Endothelial cell of umbilical vein (primary cell): ENCODE data around the gene FAM83C. TPM values are rescaled to one million over a fixed set of nuclear protein-coding genes. Genes with fewer than 3 reads are reported as not detected.

ENCODE experiments used
- BruUV-seq: library from RNA; stranded (reverse); fragments of 400-500 nt; replicated peaks from 2 replicates; lab custom pipeline; 2021; lab: Mats Ljungman, UMichigan
- CTCF ChIA-PET: fragments of 300-600, 350-600 bp; sonication (Branson Sonifier 250); formaldehyde crosslinking; loops from one replicate; lab custom pipeline; 2021; ENCODE audit warnings: antibody characterized with exemption, inconsistent platforms; lab: Charles Lee
- POLR2A ChIA-PET: fragments of 300-600, 350-600 bp; sonication (Branson Sonifier 250); formaldehyde crosslinking; loops from one replicate; lab custom pipeline; 2021; ENCODE audit warnings: antibody characterized with exemption, inconsistent platforms; lab: Charles Lee
- DNase-seq: peaks from one replicate; pipeline ENCODE4 v3.0.0-alpha.2; 2011; ENCODE audit warnings: low read depth, low spot score
- FAIRE-seq: peaks from 2 replicates; lab custom pipeline; 2011; peaks lifted over from hg19 to GRCh38; lab: Jason Lieb, UNC
- H2AFZ ChIP-seq: 2 replicates; pipeline ENCODE4 v1.6.0; 2012; ENCODE audit warnings: low read depth, low read length, control low read depth, inconsistent platforms
- H3K27ac ChIP-seq: 2 replicates; pipeline ENCODE4 v1.5.1; 2011; ENCODE audit warnings: low read depth, mild to moderate bottlenecking, control low read depth, low read length, moderate library complexity; ENCODE audit not compliant: insufficient read depth
- H3K27me3 ChIP-seq, 2 experiments: 2 replicates each; pipeline versions ENCODE4 v1.6.0 to v1.6.1; 2011; ENCODE audit warnings: low read length in 2 of 2, mixed read lengths in 1 of 2; ENCODE audit not compliant: control insufficient read depth in 2 of 2, insufficient read depth in 2 of 2
- H3K36me3 ChIP-seq, 2 experiments: 2 replicates in 1 of 2; 3 replicates in 1 of 2; pipeline ENCODE4 v1.5.1; 2011; ENCODE audit warnings: low read length in 2 of 2, mild to moderate bottlenecking in 1 of 2, moderate library complexity in 1 of 2; ENCODE audit not compliant: control insufficient read depth in 2 of 2, insufficient read depth in 2 of 2; ENCODE audit errors: extremely low read depth in 1 of 2
- H3K4me1 ChIP-seq: 3 replicates; pipeline ENCODE4 v1.5.1; 2011; ENCODE audit warnings: mild to moderate bottlenecking, low read length; ENCODE audit not compliant: control insufficient read depth, insufficient read depth; ENCODE audit errors: extremely low read depth
- H3K4me2 ChIP-seq: 2 replicates; pipeline ENCODE4 v1.6.1; 2011; ENCODE audit warnings: low read length, control low read depth, mixed read lengths; ENCODE audit not compliant: insufficient read depth
- H3K4me3 ChIP-seq, 3 experiments: fragments of 200-600 bp in 1 of 3; sonication (generic), shearing (Covaris generic) in 1 of 3; replicated peaks in 1 of 3; 2 replicates each; pipeline ENCODE4 v1.5.1; 2011 to 2016; ENCODE audit warnings: control low read depth in 3 of 3, low read length in 3 of 3, mild to moderate bottlenecking in 2 of 3, inconsistent platforms in 1 of 3, low read depth in 1 of 3, moderate library complexity in 1 of 3; ENCODE audit not compliant: insufficient read depth in 1 of 3
- H3K79me2 ChIP-seq: 2 replicates; pipeline ENCODE4 v1.6.0; 2012; ENCODE audit warnings: low read length, inconsistent platforms; ENCODE audit not compliant: control insufficient read depth, insufficient read depth
- H3K9ac ChIP-seq: replicated peaks from 2 replicates; pipeline ENCODE3; 2011; ENCODE audit warnings: low read length, control low read depth; ENCODE audit not compliant: insufficient read depth; ENCODE audit errors: extremely low read depth
- H3K9me1 ChIP-seq: replicated peaks from 3 replicates; pipeline ENCODE4 v1.6.0; 2011; ENCODE audit warnings: mild to moderate bottlenecking, low read length; ENCODE audit not compliant: control insufficient read depth, insufficient read depth; ENCODE audit errors: extremely low read depth
- H3K9me3 ChIP-seq: replicated peaks from 2 replicates; pipeline ENCODE4 v1.5.1; 2012; ENCODE audit warnings: low read length, inconsistent platforms; ENCODE audit not compliant: control insufficient read depth, insufficient read depth
- H4K20me1 ChIP-seq: replicated peaks from 2 replicates; pipeline ENCODE3; 2011; ENCODE audit warnings: mild to moderate bottlenecking, low read length; ENCODE audit not compliant: control insufficient read depth, insufficient read depth; ENCODE audit errors: extremely low read depth
- EZH2 ChIP-seq: IDR thresholded peaks from 2 replicates; pipeline ENCODE4 v1.6.1; 2012; ENCODE audit warnings: borderline replicate concordance, low read depth, mild to moderate bottlenecking, moderate library complexity, low read length, inconsistent platforms; ENCODE audit not compliant: severe bottlenecking
- FOS ChIP-seq: IDR thresholded peaks from 2 replicates; pipeline ENCODE4 v1.6.1; 2011; ENCODE audit warnings: mild to moderate bottlenecking, low read length, moderate library complexity, borderline replicate concordance; ENCODE audit not compliant: insufficient read depth
- GATA2 ChIP-seq: IDR thresholded peaks from 2 replicates; pipeline ENCODE4 v1.7.0; 2011; ENCODE audit warnings: low read depth, mild to moderate bottlenecking, moderate library complexity, mixed read lengths, low read length; ENCODE audit not compliant: insufficient read length, insufficient read depth
- JUN ChIP-seq: IDR thresholded peaks from 2 replicates; pipeline ENCODE4 v1.6.1; 2011; ENCODE audit warnings: borderline replicate concordance, low read depth; ENCODE audit not compliant: insufficient read length, insufficient read depth
- MYC ChIP-seq: IDR thresholded peaks from one replicate; pipeline ENCODE4 v1.6.1; 2011; ENCODE audit warnings: mild to moderate bottlenecking, low read depth, low read length
- POLR2A ChIP-seq: IDR thresholded peaks from 2 replicates; pipeline ENCODE4 v1.6.1; 2012; ENCODE audit warnings: low read depth, mild to moderate bottlenecking, control low read depth, low read length
- POLR2AphosphoS5 ChIP-seq: IDR thresholded peaks from 2 replicates; pipeline ENCODE4 v1.6.1; 2012; ENCODE audit warnings: low read depth, mild to moderate bottlenecking, control low read depth, low read length, moderate library complexity; ENCODE audit not compliant: insufficient read depth
- dilution Hi-C: fragments of 300-500 bp; cut with MboI; formaldehyde crosslinking; loops from one replicate; pipeline ENCODE4 v1.15.0; 2019; ENCODE audit warnings: low sequenced_read_pairs; ENCODE audit not compliant: extremely low pct_ligation_motif_present
- intact Hi-C: fragments of 100-400 bp; cut with micrococcal nuclease; formaldehyde crosslinking; loops from one replicate; pipeline ENCODE4 v1.10.0; 2022
- polyA plus RNA-seq, 4 experiments: library from polyadenylated mRNA; depleted of rRNA in 3 of 4; stranded (reverse) in 3 of 4; unstranded in 1 of 4; fragments of >200 nt; gene quantifications; 2 replicates each; pipeline versions ENCODE4 v1.2.1 to v1.2.3, GENCODE V29; 2011 to 2012; ENCODE audit warnings: missing spikeins in 1 of 4
- total RNA-seq: library from RNA; stranded (reverse); gene quantifications from 2 replicates; pipeline ENCODE4 v1.2.3, GENCODE V29; 2021
- TF ChIP-seq, protein P1 (sequence below), 2 donors: IDR thresholded peaks; 1 replicate in 1 of 2; 2 replicates in 1 of 2; pipeline ENCODE4 v1.5.1; 2011; ENCODE audit warnings: low read length in 2 of 2, mild to moderate bottlenecking in 2 of 2, moderate library complexity in 2 of 2, control low read depth in 1 of 2, inconsistent platforms in 1 of 2, low read depth in 1 of 2; ENCODE audit not compliant: insufficient read depth in 1 of 2; ENCODE audit errors: extremely low read depth in 1 of 2
- TF ChIP-seq, protein P2 (sequence below): IDR thresholded peaks from 2 replicates; pipeline ENCODE4 v1.6.1; 2011; ENCODE audit not compliant: insufficient read depth, insufficient read length

The FAM83C gene
- total and polyA plus RNA-seq, 2 donors (not counting 3 experiments of a cell fraction or from before 2014, with no cell fraction given), result not detected

DNA sequence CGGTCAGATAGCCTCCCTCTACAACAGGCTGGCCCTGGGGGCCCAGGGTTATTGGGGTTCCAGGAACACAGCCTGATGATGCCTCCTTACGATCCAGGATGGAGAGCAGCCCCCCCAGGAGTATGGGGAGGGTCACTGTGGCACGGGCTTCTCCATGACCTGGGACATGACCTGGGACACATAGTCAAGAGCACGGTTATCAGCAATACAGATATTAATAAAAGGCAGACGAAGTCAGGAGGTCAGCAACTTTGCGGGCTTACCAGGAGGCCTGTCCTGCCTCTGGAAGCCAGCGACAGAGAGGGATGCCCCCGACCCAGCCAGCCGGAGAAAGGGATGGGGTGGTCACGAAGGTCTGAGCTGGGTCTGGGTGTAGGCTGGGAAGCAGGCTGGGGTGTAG is 15.1 kb downstream of the FAM83C start:
- Histone ChIP-seq H3K9me3 (no peaks in the 10 kb centered on the region), H3K36me3 (peaks cover 16 to 25% of the 10 kb centered on the region in 2 experiments), H3K9ac (peak overlapping the region; percentile 88), H3K4me3 (peak overlapping the region; percentile 11 to 80 (median 79)), H3K27me3 (no peaks in the 10 kb centered on the region), H3K9me1 (no peaks in the 10 kb centered on the region), H3K4me1 (peaks cover 7% of the 10 kb centered on the region), H2AFZ (no peak overlapping the region), H3K4me2 (peak overlapping the region; percentile 61), H3K79me2 (peaks cover 23% of the 10 kb centered on the region), H4K20me1 (no peaks in the 10 kb centered on the region), H3K27ac (peak overlapping the region; percentile 89)
- intact Hi-C loops (no loop called here), dilution Hi-C loops (no loop called here)
- POLR2A ChIA-PET, result interaction anchor here (1.3 kb wide), 1 partner anchor 28 kb away, joined by 3 read pairs; no protein-coding TSS in a partner anchor
- DNase-seq (no peak), FAIRE-seq (peak; percentile 21)
- BruUV-seq, result TSS peak; percentile 45
- CTCF ChIA-PET, result interaction anchor here (1.1 to 2.7 kb wide), 9 partner anchors 26 to 181 kb away, joined by 3 to 15 read pairs (median 5); no protein-coding TSS in a partner anchor
- TF ChIP-seq FOS, result no peak
- TF ChIP-seq JUN, result no peak
- no peak for TF ChIP-seq POLR2A
- TF ChIP-seq MYC, result no peak
- TF ChIP-seq, protein P1, sequence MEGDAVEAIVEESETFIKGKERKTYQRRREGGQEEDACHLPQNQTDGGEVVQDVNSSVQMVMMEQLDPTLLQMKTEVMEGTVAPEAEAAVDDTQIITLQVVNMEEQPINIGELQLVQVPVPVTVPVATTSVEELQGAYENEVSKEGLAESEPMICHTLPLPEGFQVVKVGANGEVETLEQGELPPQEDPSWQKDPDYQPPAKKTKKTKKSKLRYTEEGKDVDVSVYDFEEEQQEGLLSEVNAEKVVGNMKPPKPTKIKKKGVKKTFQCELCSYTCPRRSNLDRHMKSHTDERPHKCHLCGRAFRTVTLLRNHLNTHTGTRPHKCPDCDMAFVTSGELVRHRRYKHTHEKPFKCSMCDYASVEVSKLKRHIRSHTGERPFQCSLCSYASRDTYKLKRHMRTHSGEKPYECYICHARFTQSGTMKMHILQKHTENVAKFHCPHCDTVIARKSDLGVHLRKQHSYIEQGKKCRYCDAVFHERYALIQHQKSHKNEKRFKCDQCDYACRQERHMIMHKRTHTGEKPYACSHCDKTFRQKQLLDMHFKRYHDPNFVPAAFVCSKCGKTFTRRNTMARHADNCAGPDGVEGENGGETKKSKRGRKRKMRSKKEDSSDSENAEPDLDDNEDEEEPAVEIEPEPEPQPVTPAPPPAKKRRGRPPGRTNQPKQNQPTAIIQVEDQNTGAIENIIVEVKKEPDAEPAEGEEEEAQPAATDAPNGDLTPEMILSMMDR (IDR thresholded peaks at IDR 0.05; ENCODE audit: extremely low read depth in 1 of 2, insufficient read depth in 1 of 2, low read depth in 1 of 2, low read length in 2 of 2), result no peak
- no peak for TF ChIP-seq EZH2
- TF ChIP-seq POLR2AphosphoS5, result no peak
- TF ChIP-seq GATA2, result no peak
- TF ChIP-seq, protein P2, sequence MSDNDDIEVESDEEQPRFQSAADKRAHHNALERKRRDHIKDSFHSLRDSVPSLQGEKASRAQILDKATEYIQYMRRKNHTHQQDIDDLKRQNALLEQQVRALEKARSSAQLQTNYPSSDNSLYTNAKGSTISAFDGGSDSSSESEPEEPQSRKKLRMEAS, result no peak
